HG03575 (cell line): Measurements from ENCODE around the gene BCAS1.
A peak's percentile ranks its signal among the peaks of the same experiment; 100 is the strongest.

ENCODE experiments used
- ATAC-seq: cut with Tn5 transposase; IDR thresholded peaks from one replicate; pipeline ENCODE4 v1.9.1; 2021; ENCODE audit not compliant: unreplicated experiment, insufficient number of reproducible peaks, low FRiP score; ENCODE audit errors: extremely low read depth

BCAS1 gene

GRCh38 chr20:53958260-53958659 lies 112.1 kb downstream of the BCAS1 start:
- no peak for ATAC-seq

- ATAC-seq = no peak
These were observed 112.8 kb downstream of the BCAS1 start for GRCh38 chr20:53957451-53958172.

GRCh38 chr20:53956013-53956715 lies 114.2 kb downstream of the BCAS1 start:
- ATAC-seq = no peak

GRCh38 chr20:53954723-53955658 lies 115.4 kb downstream of the BCAS1 start:
- ATAC-seq = no peak

- no peak for ATAC-seq
These were observed 117.8 kb downstream of the BCAS1 start for GRCh38 chr20:53952528-53953096.

GRCh38 chr20:53950578-53950977 lies 119.8 kb downstream of the BCAS1 start:
- no peak for ATAC-seq

GRCh38 chr20:53950031-53950430 lies 120.4 kb downstream of the BCAS1 start:
- ATAC-seq = no peak

GRCh38 chr20:53949319-53949839 lies 121.0 kb downstream of the BCAS1 start:
- peak; percentile 63 for ATAC-seq

- no peak for ATAC-seq
These were observed 121.7 kb downstream of the BCAS1 start for GRCh38 chr20:53948383-53949318.

GRCh38 chr20:53947501-53948195 lies 122.7 kb downstream of the BCAS1 start:
- no peak for ATAC-seq

GRCh38 chr20:53946106-53946505 lies 124.3 kb downstream of the BCAS1 start:
- no peak for ATAC-seq

- no peak for ATAC-seq
These were observed 124.9 kb downstream of the BCAS1 start for GRCh38 chr20:53945478-53945877.

- no peak for ATAC-seq
These were observed 125.6 kb downstream of the BCAS1 start for GRCh38 chr20:53944796-53945195.

GRCh38 chr20:53943522-53944291 lies 126.7 kb downstream of the BCAS1 start:
- ATAC-seq = no peak

- ATAC-seq = no peak
These were observed 127.4 kb downstream of the BCAS1 start for GRCh38 chr20:53942973-53943372.

- no peak for ATAC-seq
These were observed 128.0 kb downstream of the BCAS1 start for GRCh38 chr20:53942472-53942816.
